HG02973 (cell line): ENCODE data around the gene ZDBF2.
"Not testable (repeated sequence)": the region's sequence is repeated elsewhere in the genome, so short reads cannot be mapped to it uniquely, and the experiment has no call there.

Experiments used
- ATAC-seq: cut with Tn5 transposase; IDR thresholded peaks from one replicate; pipeline ENCODE4 v1.9.1; 2021; ENCODE audit warnings: moderate library complexity; ENCODE audit not compliant: unreplicated experiment

ZDBF2 gene

GRCh38 chr2:206323033-206323432 is 48.6 kb downstream of the ZDBF2 start:
- ATAC-seq: no peak

DNA sequence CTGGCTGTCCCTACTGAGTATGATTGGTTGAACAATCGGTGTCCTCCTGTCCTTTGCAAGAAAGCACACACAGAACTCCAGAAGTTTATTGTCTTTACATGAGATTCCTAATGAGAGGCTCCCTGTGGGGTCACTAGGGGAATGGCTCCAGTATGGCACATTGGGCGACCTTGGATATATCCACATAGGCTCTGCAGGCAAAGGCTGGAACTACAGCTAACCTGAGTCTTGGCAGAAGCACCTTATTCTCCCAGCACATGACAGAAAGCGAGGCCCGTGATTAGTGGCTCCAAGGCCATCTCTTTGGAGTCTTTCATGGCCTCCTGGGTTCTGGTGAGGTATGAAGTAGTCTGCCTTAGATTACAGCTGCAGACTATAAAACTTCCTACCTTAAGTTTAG is 49.0 kb downstream of the ZDBF2 start:
- no peak for ATAC-seq

DNA sequence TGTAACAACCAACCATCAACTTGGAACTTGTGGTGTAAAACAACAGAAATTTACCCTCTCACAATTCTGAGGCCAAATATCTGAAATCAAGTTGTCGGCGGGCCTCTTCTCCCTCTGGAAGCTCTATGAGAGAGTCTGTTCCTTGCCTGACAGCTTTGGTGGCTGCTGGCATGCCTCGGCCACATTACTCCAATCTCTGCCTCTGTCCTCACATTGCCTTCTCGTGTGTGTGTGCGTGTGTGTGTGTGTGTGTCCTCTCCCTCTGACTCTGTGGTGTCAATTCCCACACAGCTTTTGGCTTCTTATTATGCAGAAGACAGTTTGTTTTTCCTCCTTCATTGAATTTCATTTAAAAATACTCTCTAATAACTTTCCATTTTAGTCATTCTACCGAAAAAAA is 50.4 kb downstream of the ZDBF2 start:
- ATAC-seq: no peak

DNA sequence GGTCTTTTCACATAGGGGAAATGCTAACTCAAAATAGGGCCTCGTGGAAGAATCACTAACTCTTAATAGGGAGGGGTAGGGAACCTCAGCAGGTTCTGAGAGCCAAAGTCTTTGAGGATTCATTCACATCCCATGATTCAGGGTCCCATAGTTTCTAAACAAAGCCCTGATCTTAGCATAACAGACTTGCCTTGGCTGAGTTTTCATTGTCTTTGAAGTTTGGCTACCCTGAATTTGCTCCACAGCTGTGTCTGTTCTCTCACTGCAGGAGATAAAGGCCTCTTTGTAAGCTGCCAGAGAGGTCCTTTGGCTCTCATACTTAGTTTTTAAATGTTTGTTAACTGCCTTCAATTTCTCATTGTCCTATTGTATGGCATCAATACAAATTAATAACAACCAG is 54.5 kb downstream of the ZDBF2 start:
- no peak for ATAC-seq

DNA sequence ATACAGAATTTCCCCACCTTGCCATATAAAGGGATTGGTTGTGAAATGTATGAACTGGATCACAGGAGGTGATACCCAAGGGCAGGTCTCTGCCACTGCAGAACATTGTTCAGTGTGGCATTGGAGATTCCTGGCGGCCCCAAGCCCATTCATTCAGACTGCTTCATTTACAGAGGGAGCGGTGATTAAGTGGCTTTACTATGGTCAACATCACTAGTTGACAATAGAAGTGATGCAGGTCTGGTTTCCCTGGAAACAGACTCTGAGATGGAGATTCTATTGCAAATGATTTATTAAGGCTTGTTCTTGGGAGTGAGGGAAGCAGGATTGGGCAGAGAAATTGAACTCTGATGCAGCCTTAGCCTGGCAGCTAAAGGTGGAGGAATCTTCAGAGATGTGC is 62.4 kb downstream of the ZDBF2 start:
- ATAC-seq: no peak

DNA sequence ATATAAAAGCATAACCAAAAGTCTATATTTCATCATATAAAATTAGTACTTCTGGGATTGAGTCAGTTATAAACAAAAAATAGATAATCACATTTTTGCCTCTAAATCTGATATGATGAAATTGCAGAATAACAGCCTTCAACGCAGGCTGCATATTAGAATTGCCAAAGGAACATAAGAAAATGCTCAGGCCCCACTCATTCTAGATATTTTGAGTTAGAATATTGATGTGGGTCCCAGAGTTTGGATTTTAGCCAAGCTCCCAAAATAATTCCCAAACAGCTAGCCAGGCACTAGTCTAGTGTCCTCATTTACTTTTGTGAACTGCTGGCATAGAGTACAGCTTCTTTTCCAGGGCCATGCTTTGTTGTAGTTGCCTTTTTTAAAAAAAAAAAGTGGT is 63.5 kb downstream of the ZDBF2 start:
- ATAC-seq: no peak

DNA sequence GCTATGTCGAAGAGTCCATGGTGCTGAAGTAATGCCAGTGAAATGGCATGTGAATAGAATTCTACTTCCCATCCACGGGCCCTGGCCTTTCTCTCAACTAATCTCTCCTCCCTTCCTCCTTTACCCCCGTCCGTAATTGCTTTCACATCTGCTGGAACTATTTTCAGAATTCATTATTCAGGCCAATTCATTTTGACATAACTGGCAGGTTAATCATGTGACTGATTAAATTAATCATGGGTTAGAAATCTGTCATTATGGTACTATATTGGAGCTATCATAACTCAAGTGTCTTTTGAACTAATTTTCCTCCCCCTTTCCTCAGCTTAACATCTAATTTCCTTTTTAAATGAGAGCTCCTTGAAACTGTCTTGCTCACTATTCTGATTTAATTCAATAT is 66.9 kb downstream of the ZDBF2 start:
- no peak for ATAC-seq

DNA sequence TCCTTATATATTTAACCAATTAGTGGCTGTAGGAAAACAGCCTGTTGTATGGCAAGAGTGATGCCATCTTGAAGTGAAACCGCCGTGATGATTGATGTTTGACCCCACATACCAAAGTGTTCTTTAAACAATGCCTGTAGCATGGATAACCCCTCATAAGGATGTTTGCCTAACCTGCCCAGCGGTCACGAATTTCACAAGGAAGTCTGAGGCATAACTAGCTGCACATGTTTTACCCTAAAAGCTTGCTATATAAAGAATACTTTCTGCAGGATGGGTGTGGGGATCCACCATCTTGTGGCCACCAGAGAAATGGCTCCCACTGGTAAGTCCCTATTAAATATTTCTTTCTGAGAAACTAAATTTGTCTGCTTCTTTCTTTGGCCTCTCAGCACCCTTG is 68.7 kb downstream of the ZDBF2 start:
- no peak for ATAC-seq

GRCh38 chr2:206343816-206344215 is 69.4 kb downstream of the ZDBF2 start:
- ATAC-seq: no peak

GRCh38 chr2:206345606-206346005 is 71.1 kb downstream of the ZDBF2 start:
- ATAC-seq: no peak

- ATAC-seq: no peak
Measured at GRCh38 chr2:206349375-206349774, 74.9 kb downstream of the ZDBF2 start.

- ATAC-seq: no peak
Measured at GRCh38 chr2:206352571-206352970, 78.1 kb downstream of the ZDBF2 start.

DNA sequence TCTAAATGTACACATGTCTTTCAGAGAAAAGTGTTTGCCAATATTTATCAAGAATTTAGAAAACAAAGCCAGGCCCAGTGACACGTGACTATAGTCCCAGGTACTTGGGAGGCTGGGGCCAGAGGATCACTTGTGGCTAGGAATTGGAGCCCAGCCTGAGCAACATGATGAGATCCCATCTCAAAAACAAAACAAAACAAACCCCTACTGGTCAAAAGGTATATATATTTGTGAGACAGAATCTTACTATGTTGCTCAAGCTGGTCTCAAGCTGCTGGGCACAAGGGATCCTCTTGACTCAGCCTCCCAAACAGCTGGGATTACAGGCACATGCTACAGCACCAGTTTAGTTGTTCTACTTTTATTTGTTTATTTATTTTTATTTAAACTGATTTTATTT is 79.2 kb downstream of the ZDBF2 start:
- ATAC-seq: peak; percentile 60

DNA sequence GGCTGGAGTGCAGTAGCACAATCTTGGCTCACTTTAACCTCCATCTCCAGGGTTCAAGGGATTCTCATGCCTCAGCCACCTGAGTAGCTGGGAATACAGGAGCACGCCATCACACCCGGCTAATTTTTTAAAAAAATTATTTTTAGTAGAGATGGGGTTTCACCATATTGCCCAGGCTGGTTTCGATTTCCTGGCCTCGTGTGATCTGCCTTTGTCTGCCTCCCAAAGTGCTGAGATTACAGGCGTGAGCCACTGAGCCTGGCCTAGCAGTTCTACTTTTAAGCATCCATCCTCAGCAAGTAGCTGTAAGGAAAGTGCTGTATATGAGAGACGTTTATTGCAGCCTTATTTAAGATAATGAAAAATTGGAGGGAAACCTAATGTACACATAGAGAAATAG is 79.7 kb downstream of the ZDBF2 start:
- no peak for ATAC-seq

- ATAC-seq: not testable (repeated sequence)
Measured at GRCh38 chr2:206356840-206357239, 82.4 kb downstream of the ZDBF2 start.

GRCh38 chr2:206360840-206361239 is 86.4 kb downstream of the ZDBF2 start:
- not testable (repeated sequence) for ATAC-seq

DNA sequence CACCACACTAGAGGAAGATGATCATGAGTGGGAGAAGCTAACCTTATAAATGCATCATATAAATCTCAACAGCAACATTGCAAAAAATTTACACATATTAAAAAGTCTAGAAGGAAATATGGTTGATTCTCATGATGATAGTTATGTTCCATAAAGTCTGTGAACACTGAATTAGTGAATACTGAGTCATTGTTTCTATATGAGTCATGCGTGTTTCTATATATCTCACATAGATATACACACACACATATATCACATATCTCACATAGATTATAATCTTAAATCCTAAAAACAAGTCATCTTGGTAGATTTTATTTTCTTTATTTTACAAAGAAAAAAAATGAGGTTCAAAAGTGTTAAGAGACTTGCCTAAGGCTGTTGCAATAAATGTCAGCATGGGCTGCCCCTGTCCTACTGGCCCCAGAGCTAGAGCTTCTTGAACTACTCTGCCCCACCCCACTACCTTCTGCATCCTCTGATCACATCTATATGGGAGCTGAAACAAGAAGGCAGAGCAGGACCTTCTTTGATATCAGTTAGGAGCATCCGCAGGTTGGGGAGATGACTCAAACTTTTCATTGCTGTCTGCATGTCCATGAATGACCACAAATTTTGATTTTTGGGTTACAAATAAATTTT is 87.1 kb downstream of the ZDBF2 start:
- peak; percentile 69 for ATAC-seq
